Nucleus accumbens (tissue), 56 donors: ENCODE measurements around the gene PKD2.

Experiments
- DNase-seq, 56 donors: peaks; one replicate each; lab custom pipeline; 2025; lab: John Stamatoyannopoulos, UW

The PKD2 gene

DNA sequence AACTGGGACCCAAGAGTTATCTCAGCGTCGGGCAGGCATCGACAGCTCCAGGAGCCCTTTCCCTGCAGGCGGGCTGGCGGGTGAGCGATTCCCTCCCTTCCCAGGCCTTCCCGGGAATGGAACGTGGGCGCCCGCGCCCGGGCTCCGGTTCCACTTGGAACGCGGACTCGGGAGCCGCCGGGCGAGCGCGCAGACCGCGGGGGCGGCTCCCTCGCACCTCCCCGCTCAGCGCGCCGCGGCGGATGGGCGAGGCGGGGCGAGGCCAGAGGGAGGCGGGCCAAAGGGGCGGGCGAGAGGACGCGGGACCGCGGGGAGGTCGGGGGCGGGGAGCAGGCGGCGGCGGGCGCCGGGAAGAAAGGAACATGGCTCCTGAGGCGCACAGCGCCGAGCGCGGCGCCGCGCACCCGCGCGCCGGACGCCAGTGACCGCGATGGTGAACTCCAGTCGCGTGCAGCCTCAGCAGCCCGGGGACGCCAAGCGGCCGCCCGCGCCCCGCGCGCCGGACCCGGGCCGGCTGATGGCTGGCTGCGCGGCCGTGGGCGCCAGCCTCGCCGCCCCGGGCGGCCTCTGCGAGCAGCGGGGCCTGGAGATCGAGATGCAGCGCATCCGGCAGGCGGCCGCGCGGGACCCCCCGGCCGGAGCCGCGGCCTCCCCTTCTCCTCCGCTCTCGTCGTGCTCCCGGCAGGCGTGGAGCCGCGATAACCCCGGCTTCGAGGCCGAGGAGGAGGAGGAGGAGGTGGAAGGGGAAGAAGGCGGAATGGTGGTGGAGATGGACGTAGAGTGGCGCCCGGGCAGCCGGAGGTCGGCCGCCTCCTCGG, at the start of gene PKD2:
PKD2 (plus strand) TSS at position 332 of the 818 bp plus-strand sequence; CDS start at position 431, 99 bp downstream.
- DNase-seq, result peak; percentile 3 to 92 (median 78)

DNA sequence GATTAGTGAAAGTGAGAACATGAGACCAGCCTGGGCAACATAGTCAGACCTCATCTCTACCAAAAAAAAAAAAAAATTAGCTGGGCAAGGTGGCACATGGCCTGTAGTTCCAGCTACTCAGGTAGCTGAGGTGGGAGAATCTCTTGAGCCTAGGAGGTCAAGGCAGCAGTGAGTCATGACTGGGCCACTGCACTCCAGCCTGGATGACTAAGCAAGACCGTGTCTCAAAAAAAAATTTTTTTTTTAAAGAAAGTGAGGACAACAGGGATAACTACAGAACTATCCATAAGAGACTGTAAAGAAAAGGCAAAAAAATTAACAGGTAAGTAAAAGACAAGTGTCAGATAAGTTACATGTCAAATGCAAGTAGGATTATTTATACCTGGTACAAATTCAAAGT, 45.4 kb upstream of the PKD2 start:
- DNase-seq, result no peak

GRCh38 chr4:87962398-87963146, 44.9 kb upstream of the PKD2 start:
- DNase-seq, result no peak

- DNase-seq, result no peak
These were observed 41.9 kb upstream of the PKD2 start for GRCh38 chr4:87965501-87965975.

DNA sequence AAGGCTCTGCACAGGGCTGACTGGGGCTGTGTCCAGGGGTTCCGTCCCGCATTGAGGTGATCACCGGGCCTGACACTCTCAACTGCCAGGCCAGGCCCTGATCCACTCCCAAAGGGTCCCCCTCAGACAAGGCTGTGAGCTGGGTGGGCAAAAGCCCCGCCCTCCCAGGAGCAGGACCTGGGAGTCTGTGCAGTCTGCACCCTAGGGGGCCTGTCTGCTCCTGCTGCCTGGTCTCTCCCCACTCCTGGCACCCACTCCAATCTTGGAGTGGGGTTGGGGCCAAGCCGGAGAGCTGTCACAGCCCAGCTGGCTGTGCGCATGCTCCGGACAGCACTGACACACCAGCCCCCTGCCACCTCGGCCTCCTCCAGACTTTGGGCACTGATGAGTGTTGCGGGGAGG, 41.3 kb upstream of the PKD2 start:
- no peak for DNase-seq

DNA sequence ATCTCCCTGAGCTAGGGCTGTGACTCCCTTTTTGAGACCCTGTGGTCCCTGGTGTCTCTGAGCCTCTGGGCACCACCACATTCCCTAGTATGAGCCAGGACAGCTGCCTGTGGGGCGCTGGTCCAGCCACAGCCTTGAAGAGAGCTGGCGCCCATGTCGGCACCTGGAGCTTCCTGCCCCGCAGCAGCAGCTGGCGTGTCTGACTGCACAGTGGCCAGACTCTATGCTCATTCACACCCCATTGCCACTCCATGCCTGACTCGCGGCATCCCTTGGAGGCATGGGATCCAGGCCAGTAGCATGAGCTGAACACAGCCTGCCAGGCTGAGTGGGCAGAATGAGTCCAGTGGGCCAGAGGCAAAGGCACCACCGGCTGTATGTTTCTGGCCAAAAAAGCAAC, 40.2 kb upstream of the PKD2 start:
- peak in 2 of 56 donors; percentile 5 to 29 for DNase-seq

- DNase-seq, result no peak
These were observed 37.3 kb upstream of the PKD2 start for GRCh38 chr4:87970121-87970520.

- no peak for DNase-seq
These were observed 35.6 kb upstream of the PKD2 start for GRCh38 chr4:87971866-87972265.

DNA sequence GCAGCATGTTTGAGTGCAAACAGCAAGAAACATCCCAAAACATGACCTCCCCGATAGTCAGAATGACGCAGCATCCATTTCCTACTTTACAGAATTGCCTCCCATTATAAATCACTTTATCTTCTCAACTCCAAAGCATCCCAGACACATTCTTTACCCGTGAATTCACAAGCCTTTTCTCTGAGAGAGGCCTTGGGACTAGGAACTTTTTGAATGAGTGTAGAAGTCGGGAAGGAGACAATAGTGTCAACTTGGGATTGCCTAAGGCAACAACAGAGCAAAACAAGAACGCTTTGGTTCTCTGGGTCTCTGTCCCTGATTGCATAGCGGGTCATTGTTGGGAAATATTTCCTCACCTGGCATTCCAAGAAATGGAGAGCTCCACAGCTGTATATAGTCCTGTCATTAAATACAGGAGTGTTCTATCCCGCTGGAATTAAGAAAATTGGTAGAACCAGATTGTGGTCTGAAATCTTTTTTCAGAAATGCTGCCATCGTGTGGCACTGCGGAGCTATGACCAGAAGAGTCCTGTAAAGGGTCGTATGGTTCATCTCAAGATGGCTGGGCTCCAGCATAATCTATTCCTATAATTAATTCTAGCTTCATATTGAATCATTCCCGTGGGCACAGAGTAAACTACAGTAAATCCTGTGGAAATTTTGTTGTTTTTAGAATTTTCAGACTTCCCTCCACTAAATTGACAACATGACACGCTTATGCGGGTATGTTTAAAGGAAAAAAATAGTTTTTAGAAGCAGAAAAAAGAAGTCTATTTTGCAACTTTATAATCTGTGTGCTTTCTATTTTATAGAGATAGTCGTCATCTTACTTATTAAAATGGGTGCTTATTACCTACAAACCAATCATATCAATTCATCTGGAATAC, 33.9 kb upstream of the PKD2 start:
- DNase-seq, result peak in 45 of 56 donors; percentile 2 to 76 (median 36)

DNA sequence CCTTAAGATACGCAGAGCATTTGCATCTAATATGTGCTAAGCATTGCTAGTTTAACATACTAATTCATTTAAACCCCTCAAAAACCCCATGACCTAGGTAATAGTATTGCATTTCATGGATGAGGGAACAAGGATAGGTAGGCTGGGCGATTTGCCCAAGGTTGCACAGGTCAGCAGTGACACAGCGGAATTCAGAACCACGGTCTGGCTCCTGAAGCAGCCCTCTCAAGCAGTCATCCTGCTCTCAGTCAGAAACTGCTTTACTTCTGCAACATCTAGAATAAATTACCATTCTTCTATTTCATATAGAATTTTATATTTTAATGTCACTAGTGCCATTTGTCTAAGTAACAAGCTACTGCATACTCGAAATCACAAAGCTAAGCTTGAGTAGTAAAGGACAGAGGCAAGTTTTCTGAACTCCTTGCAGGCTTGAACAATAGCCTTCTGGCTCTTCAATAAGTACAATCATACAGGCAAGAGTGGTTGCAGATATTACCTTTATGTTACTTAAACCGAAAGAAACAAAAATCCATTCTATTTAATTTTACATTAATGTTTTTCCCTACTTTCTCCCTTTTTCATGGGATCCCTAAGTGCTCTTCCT, 32.5 kb upstream of the PKD2 start:
- peak in 2 of 56 donors; percentile 9 to 10 for DNase-seq

DNA sequence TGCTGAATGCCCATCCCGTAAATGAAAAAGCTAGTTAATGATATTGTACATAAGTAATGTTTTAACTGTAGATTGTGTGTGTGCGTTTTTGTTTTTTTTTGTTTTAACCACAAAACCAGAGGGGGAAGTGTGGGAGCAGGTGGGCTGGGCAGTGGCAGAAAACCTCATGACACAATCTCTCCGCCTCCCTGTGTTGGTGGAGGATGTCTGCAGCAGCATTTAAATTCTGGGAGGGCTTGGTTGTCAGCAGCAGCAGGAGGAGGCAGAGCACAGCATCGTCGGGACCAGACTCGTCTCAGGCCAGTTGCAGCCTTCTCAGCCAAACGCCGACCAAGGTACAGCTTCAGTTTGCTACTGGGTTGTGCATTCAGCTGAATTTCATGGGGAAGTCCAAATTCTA, 32.0 kb upstream of the PKD2 start, which contains the start of gene SPP1:
SPP1 (plus strand) TSS at position 249 of the 400 bp plus-strand sequence. CDS start 1,182 bp downstream, outside the sequence.
- DNase-seq, result peak in 54 of 56 donors; percentile 8 to 83 (median 61)

- DNase-seq, result peak in 39 of 56 donors; percentile 3 to 69 (median 40)
These were observed 29.7 kb upstream of the PKD2 start for GRCh38 chr4:87977521-87978278.

- peak in 11 of 56 donors; percentile 4 to 34 (median 12) for DNase-seq
These were observed 28.8 kb upstream of the PKD2 start for GRCh38 chr4:87978681-87979080.

DNA sequence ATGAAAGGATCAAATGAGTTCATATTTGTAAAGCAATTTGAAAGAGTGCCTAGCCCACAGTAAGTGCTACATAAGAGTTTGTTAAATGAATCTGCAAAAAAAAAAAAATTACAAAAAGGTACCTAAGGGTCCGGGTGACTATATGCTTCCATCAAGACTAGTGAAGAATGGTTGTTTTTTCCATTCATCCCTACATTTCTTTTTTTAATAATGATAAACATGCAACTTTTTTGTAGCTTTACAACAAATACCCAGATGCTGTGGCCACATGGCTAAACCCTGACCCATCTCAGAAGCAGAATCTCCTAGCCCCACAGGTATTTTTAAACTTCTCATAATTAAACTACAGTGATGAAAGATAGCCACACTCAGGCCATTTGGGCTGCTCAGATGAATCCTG, 27.6 kb upstream of the PKD2 start:
- DNase-seq, result no peak

DNA sequence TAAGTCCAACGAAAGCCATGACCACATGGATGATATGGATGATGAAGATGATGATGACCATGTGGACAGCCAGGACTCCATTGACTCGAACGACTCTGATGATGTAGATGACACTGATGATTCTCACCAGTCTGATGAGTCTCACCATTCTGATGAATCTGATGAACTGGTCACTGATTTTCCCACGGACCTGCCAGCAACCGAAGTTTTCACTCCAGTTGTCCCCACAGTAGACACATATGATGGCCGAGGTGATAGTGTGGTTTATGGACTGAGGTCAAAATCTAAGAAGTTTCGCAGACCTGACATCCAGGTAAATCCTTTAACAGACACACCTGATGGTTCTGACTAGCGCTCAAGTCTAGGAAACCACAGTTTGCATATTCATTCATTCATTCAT, 25.9 kb upstream of the PKD2 start:
- no peak for DNase-seq

GRCh38 chr4:87982036-87982435, 25.4 kb upstream of the PKD2 start:
- no peak for DNase-seq

DNA sequence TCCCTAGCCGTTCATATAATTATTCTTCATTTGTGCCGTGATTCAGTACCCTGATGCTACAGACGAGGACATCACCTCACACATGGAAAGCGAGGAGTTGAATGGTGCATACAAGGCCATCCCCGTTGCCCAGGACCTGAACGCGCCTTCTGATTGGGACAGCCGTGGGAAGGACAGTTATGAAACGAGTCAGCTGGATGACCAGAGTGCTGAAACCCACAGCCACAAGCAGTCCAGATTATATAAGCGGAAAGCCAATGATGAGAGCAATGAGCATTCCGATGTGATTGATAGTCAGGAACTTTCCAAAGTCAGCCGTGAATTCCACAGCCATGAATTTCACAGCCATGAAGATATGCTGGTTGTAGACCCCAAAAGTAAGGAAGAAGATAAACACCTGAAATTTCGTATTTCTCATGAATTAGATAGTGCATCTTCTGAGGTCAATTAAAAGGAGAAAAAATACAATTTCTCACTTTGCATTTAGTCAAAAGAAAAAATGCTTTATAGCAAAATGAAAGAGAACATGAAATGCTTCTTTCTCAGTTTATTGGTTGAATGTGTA, 24.9 kb upstream of the PKD2 start:
- no peak for DNase-seq

GRCh38 chr4:87983996-87984395, 23.4 kb upstream of the PKD2 start:
- no peak for DNase-seq
